ENCODE measurements around the gene BTBD2. TPM values are rescaled to one million over a fixed set of nuclear protein-coding genes. Genes with fewer than 3 reads are reported as not detected.

BTBD2 gene
- total RNA-seq, 2 donors from 2014 or later = 54.8 to 55.9 TPM

DNA sequence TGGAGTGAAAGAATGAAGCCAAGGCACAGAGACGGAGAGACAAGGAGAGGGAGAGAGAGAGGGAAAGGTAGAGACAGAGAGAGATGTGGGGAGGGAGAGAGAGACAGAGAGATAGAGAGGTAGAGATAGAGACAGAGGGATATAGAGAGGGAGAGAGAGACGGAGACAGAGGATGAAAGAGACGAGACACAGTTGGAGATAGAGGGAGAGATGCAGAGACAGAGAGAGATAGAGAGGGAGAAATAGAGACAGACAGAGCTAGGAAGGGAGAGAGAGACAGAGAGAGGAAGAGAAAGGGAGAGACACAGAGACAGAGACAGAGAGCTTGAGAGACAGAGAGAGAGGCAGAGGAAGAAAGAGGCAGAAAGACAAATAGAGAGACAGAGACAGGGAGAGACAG, 79.1 kb downstream of the BTBD2 start:
- Histone ChIP-seq H3K9me3 (no peaks in the 10 kb centered on the region), H3K4me1 (peaks cover 0 to 11% of the 10 kb centered on the region in 2 donors), H3K27me3 (no peaks in the 10 kb centered on the region), H3K36me3 (no peaks in the 10 kb centered on the region), H3K4me3 (no peak overlapping the region), H3K27ac (no peak overlapping the region)
- TF ChIP-seq, protein P1, sequence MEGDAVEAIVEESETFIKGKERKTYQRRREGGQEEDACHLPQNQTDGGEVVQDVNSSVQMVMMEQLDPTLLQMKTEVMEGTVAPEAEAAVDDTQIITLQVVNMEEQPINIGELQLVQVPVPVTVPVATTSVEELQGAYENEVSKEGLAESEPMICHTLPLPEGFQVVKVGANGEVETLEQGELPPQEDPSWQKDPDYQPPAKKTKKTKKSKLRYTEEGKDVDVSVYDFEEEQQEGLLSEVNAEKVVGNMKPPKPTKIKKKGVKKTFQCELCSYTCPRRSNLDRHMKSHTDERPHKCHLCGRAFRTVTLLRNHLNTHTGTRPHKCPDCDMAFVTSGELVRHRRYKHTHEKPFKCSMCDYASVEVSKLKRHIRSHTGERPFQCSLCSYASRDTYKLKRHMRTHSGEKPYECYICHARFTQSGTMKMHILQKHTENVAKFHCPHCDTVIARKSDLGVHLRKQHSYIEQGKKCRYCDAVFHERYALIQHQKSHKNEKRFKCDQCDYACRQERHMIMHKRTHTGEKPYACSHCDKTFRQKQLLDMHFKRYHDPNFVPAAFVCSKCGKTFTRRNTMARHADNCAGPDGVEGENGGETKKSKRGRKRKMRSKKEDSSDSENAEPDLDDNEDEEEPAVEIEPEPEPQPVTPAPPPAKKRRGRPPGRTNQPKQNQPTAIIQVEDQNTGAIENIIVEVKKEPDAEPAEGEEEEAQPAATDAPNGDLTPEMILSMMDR (IDR thresholded peaks at IDR 0.05) = no peak
- no peak for DNase-seq (ENCODE audit: low spot score)

DNA sequence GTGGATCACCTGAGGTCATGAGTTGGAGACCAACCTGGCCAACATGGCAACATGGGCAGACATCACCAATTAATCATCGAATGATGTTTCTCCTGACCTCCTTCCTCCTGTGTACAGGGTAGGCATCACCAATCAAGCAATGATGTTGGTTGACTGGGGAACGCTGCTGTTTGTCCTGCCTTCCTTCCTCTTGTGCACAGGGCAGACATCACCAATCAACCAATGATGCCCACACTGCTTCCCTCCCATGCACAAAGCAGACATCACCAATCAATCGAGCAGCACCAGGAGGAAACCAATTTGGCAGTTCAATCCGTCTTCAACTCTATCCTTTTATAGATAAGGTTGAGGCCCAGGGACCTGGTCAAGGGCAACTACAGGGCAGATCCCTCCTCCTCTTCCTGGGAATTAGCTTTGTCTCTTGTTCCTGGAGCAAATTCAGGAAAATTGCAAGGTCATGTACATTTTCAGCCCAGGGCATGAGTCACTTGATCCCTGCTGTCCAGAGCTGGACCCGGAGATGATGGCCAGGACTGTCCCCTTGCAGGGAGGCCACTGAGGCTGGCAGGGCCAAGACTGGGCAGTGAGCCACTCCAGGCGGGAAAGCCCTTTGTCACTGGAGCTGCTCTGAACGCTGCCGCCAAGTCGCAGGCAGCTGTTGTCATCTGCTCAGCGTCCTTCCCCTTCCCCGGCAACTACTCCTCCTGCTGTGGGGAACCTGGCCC, 79.9 kb downstream of the BTBD2 start:
- H3K4me3 ChIP-seq = no peak overlapping the region
- H3K9me3 ChIP-seq = no peaks in the 10 kb centered on the region
- DNase-seq (ENCODE audit: low spot score) = peak; percentile 65
- H3K27me3 ChIP-seq = no peaks in the 10 kb centered on the region
- H3K36me3 ChIP-seq = no peaks in the 10 kb centered on the region
- H3K4me1 ChIP-seq = peaks cover 0 to 11% of the 10 kb centered on the region in 2 donors
- H3K27ac ChIP-seq = no peak overlapping the region
- TF ChIP-seq, protein P1 (IDR thresholded peaks at IDR 0.05) = no peak

Other genes with a start within 250 kb of the BTBD2 start
- under 1 TPM; 0.51 to 0.74 TPM for gene ATP8B3, start 203.4 kb downstream of the BTBD2 start, total RNA-seq
- gene REXO1, start 167.2 kb downstream of the BTBD2 start, total RNA-seq = 10 to 100 TPM in 1 of 2 donors, 1 to 10 TPM in 1; 9.6 to 12.1 TPM
- 1 to 10 TPM; 4.4 to 5.6 TPM for gene KLF16, start 152.1 kb downstream of the BTBD2 start, total RNA-seq
- gene ABHD17A, start 130.2 kb downstream of the BTBD2 start, total RNA-seq = 10 to 100 TPM; 92.6 to 99.5 TPM
- gene ADAT3, start 110.3 kb downstream of the BTBD2 start, total RNA-seq = 1 to 10 TPM; 1.7 to 4.0 TPM
- 10 to 100 TPM; 35.0 to 42.1 TPM for gene SCAMP4, start 110.3 kb downstream of the BTBD2 start, total RNA-seq
- gene CSNK1G2, start 74.5 kb downstream of the BTBD2 start, total RNA-seq = 10 to 100 TPM; 29.0 to 35.8 TPM
- gene MKNK2, start 35.5 kb upstream of the BTBD2 start, total RNA-seq = 100 to 1,000 TPM in 1 of 2 donors, 10 to 100 TPM in 1; 90.3 to 107 TPM
- gene MOB3A, start 80.6 kb upstream of the BTBD2 start, total RNA-seq = 10 to 100 TPM; 19.7 to 29.4 TPM
- 1 to 10 TPM in 1 of 2 donors, under 1 TPM in 1; 0.67 to 1.4 TPM for gene IZUMO4, start 81.2 kb upstream of the BTBD2 start, total RNA-seq
- gene AP3D1, start 135.9 kb upstream of the BTBD2 start, total RNA-seq = 10 to 100 TPM; 82.7 to 95.8 TPM
- 10 to 100 TPM in 1 of 2 donors, 1 to 10 TPM in 1; 6.7 to 10.3 TPM for gene DOT1L, start 148.2 kb upstream of the BTBD2 start, total RNA-seq
- gene PLEKHJ1, start 220.6 kb upstream of the BTBD2 start, total RNA-seq = 10 to 100 TPM; 44.1 to 53.0 TPM
- 10 to 100 TPM; 17.3 to 30.4 TPM for gene SF3A2, start 221.1 kb upstream of the BTBD2 start, total RNA-seq
- gene AMH, start 233.6 kb upstream of the BTBD2 start, total RNA-seq = under 1 TPM in 1 of 2 donors, not detected in 1; 0.98 TPM
- under 1 TPM in 1 of 2 donors, not detected in 1; 0.39 TPM for gene JSRP1, start 240.7 kb upstream of the BTBD2 start, total RNA-seq

Data from right atrium auricular region (tissue), 2 donors.